Endodermal cell (in vitro differentiated cells): Measurements from ENCODE around the gene FSD1. TPM values are rescaled to one million over a fixed set of nuclear protein-coding genes. Genes with fewer than 3 reads are reported as not detected.

ENCODE experiments used
- DNase-seq: peaks from one replicate; pipeline ENCODE4 v3.0.0-alpha.2; 2017
- H3K27ac ChIP-seq: 2 replicates; pipeline ENCODE4 v1.5.1; 2013; ENCODE audit warnings: mild to moderate bottlenecking, low read depth, low read length, moderate library complexity
- H3K27me3 ChIP-seq: 2 replicates; pipeline ENCODE4 v1.6.1; 2013; ENCODE audit warnings: mild to moderate bottlenecking, low read length, moderate library complexity; ENCODE audit not compliant: insufficient read depth, control insufficient read depth, poor library complexity, severe bottlenecking
- H3K36me3 ChIP-seq: 2 replicates; pipeline ENCODE4 v1.7.0; 2013; ENCODE audit warnings: mild to moderate bottlenecking, low read length, moderate library complexity; ENCODE audit not compliant: control insufficient read depth, insufficient read depth
- H3K4me1 ChIP-seq: one replicate; pipeline ENCODE4 v1.7.0; 2013; ENCODE audit warnings: low read length; ENCODE audit not compliant: control insufficient read depth, insufficient read depth
- H3K4me3 ChIP-seq: 2 replicates; pipeline ENCODE4 v1.5.1; 2013; ENCODE audit warnings: mild to moderate bottlenecking, low read length, moderate library complexity
- H3K9ac ChIP-seq: 2 replicates; pipeline ENCODE4 v1.6.1; 2013; ENCODE audit warnings: mild to moderate bottlenecking, low read length, moderate library complexity; ENCODE audit not compliant: poor library complexity, severe bottlenecking; ENCODE audit errors: extremely low read depth
- H3K9me3 ChIP-seq: 2 replicates; pipeline ENCODE4 v1.6.1; 2013; ENCODE audit warnings: mild to moderate bottlenecking, low read length, moderate library complexity; ENCODE audit not compliant: control insufficient read depth
- H3K27ac Mint-ChIP-seq: 2 replicates; pipeline ENCODE4 v1.8.0; 2020; ENCODE audit warnings: mixed read lengths
- H3K27me3 Mint-ChIP-seq: 2 replicates; pipeline ENCODE4 v1.8.0; 2021; ENCODE audit warnings: mild to moderate bottlenecking, mixed read lengths; ENCODE audit not compliant: insufficient read depth
- H3K36me3 Mint-ChIP-seq: 2 replicates; pipeline ENCODE4 v1.8.0; 2020; ENCODE audit warnings: low read depth, mixed read lengths
- H3K4me1 Mint-ChIP-seq: 2 replicates; pipeline ENCODE4 v1.8.0; 2020; ENCODE audit warnings: mixed read lengths
- H3K4me3 Mint-ChIP-seq: 2 replicates; pipeline ENCODE4 v1.8.0; 2020; ENCODE audit warnings: mild to moderate bottlenecking, moderate library complexity, mixed read lengths
- H3K9me3 Mint-ChIP-seq: 2 replicates; pipeline ENCODE4 v1.8.0; 2020; ENCODE audit warnings: mild to moderate bottlenecking, mixed read lengths
- WGBS, 2 experiments: methylation state at CpG; one replicate each; pipeline versions ENCODE4 v1.1.5 to v1.1.7; 2013; ENCODE audit warnings: missing lambda C conversion rate in 2 of 2, mixed read lengths in 1 of 2; ENCODE audit not compliant: insufficient coverage in 1 of 2, insufficient read length in 1 of 2; 5-methylcytosine and 5-hydroxymethylcytosine counted together
- total RNA-seq, 2 donors: library from RNA; stranded (reverse); fragmentation: NEBNext Ultra II Directional in 1 of 2; extraction: Animal tissue kit (Norgen Biotek cat#: 25700) in 1 of 2; gene quantifications; 2 replicates in 1 of 2; 3 replicates in 1 of 2; pipeline ENCODE4 v1.2.1, GENCODE V29; 2021
- TF ChIP-seq, protein P1 (sequence below): fragments of 200-600 bp; sonication (generic); conservative IDR thresholded peaks from 2 replicates; pipeline ENCODE4 v1.5.0; 2021; ENCODE audit warnings: antibody characterized with exemption, mild to moderate bottlenecking

FSD1 gene
- total RNA-seq, 2 donors from 2014 or later = 33.3 to 37.9 TPM

DNA sequence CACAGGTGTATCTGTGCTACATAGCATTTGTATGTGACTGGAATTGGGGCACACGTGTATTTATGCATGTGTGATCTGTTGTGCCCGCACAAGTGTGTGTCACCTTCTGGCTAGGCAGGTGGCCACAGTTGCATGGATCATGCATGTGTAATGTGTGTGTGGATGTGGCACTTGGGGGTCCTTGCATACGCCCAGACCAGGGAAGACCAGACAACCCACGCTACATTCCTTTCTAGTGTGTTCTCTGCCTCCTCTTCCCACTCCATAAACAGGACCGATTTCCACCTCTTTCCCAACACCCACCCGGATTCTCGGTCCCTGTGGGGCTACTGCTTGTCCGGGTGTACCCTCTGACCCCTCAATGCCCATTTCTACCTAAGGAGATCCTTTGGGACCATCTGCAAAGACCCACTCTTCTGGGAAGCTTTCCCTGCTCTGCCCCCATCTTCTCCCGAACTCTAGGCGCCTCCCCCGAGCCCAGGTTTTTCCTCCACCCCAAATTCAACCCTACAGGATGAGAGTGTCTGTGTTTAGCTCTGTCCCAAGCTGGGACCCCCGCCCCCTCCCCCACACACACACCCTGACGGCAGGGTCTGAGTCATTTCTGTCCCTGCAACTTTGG, 21.9 kb downstream of the FSD1 start:
- H3K4me1 Mint-ChIP-seq = peaks cover 5% of the 10 kb centered on the region
- Histone ChIP-seq H3K27ac (no peak overlapping the region), H3K36me3 (no peaks in the 10 kb centered on the region), H3K9ac (no peak overlapping the region), H3K4me3 (no peak overlapping the region), H3K4me1 (no peaks in the 10 kb centered on the region), H3K9me3 (no peaks in the 10 kb centered on the region), H3K27me3 (peaks cover 17% of the 10 kb centered on the region)
- no peak for DNase-seq
- H3K27me3 Mint-ChIP-seq = peaks cover 7% of the 10 kb centered on the region
- peaks cover 5% of the 10 kb centered on the region for H3K9me3 Mint-ChIP-seq
- H3K36me3 Mint-ChIP-seq = peaks cover 10% of the 10 kb centered on the region
- TF ChIP-seq, protein P1, sequence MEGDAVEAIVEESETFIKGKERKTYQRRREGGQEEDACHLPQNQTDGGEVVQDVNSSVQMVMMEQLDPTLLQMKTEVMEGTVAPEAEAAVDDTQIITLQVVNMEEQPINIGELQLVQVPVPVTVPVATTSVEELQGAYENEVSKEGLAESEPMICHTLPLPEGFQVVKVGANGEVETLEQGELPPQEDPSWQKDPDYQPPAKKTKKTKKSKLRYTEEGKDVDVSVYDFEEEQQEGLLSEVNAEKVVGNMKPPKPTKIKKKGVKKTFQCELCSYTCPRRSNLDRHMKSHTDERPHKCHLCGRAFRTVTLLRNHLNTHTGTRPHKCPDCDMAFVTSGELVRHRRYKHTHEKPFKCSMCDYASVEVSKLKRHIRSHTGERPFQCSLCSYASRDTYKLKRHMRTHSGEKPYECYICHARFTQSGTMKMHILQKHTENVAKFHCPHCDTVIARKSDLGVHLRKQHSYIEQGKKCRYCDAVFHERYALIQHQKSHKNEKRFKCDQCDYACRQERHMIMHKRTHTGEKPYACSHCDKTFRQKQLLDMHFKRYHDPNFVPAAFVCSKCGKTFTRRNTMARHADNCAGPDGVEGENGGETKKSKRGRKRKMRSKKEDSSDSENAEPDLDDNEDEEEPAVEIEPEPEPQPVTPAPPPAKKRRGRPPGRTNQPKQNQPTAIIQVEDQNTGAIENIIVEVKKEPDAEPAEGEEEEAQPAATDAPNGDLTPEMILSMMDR = no peak
- WGBS, 2 experiments = 62 to 72% methylated on average over 8 to 13 of the region's 13 CpGs
- peak overlapping the region; percentile 67 for H3K4me3 Mint-ChIP-seq
- peak overlapping the region; percentile 19 for H3K27ac Mint-ChIP-seq

DNA sequence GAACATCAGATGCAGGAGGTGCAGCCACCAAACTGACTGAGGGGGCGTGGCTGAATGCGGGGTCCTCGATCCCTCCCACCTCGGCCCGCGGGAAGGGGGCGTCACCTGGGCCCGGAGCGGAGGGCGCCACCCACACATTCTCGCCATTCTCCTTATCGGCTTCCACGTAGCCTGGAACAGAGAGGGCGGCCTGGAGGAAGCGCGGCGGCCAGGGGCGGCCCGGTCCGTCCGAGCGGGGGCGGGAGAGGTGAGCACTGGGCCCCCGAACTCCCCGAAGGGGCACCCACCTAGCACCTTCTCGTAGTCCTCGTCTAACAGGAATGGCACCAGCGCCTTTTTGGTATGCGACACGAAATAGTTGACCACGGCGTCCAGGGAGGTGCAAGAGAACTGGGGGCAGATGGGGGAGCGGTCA, 22.4 kb downstream of the FSD1 start:
- DNase-seq = peak; percentile 90
- H3K4me1 ChIP-seq = no peaks in the 10 kb centered on the region
- H3K27me3 ChIP-seq = peaks cover 17% of the 10 kb centered on the region
- peaks cover 11% of the 10 kb centered on the region for H3K36me3 Mint-ChIP-seq
- H3K9ac ChIP-seq = no peak overlapping the region
- no peak overlapping the region for H3K27ac ChIP-seq
- H3K27me3 Mint-ChIP-seq = peaks cover 7% of the 10 kb centered on the region
- peaks cover 2% of the 10 kb centered on the region for H3K9me3 Mint-ChIP-seq
- 8 to 12% methylated on average over 20 to 33 of the region's 33 CpGs for WGBS, 2 experiments
- H3K4me1 Mint-ChIP-seq = peaks cover 5% of the 10 kb centered on the region
- peak overlapping the region; percentile 67 for H3K4me3 Mint-ChIP-seq
- H3K4me3 ChIP-seq = no peak overlapping the region
- no peak overlapping the region for H3K27ac Mint-ChIP-seq
- TF ChIP-seq, protein P1 = no peak
- no peaks in the 10 kb centered on the region for H3K9me3 ChIP-seq
- no peaks in the 10 kb centered on the region for H3K36me3 ChIP-seq

DNA sequence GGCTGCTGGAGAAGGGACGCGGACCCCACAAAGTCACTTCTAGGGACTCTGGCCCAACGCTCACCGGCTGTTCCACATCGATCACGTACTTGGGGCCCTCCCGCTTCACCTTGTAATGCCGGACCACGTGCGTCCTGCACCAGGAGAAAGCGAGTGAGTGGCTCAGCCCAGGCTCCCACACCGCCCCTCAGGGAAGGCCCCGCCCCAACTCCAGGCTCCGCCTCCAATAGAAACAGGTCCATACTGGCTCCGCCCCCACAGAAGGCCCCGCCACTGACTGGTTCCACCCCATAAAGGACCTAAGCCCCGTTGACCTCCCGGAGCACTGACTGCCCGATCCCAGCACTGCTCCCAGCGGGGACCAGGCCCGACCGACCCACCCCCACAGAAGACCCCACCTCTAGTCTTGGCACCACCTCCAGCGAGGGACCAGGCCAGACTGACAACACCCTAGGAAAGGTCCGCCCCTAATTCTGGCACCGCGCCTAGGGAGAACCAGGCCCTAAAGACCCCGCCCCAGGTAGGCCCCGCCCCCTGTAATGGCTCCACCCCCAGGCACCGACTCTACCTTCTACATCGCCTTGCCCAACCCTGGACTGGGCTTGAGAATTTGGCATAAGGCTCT, 23.0 kb downstream of the FSD1 start:
- Mint-ChIP-seq H3K4me3 (peak overlapping the region; percentile 67), H3K4me1 (peaks cover 5% of the 10 kb centered on the region), H3K9me3 (peaks cover 2% of the 10 kb centered on the region), H3K27me3 (peaks cover 7% of the 10 kb centered on the region), H3K36me3 (peaks cover 12% of the 10 kb centered on the region), H3K27ac (peak overlapping the region; percentile 86)
- Histone ChIP-seq H3K9ac (no peak overlapping the region), H3K27me3 (peaks cover 17% of the 10 kb centered on the region), H3K4me1 (no peaks in the 10 kb centered on the region), H3K27ac (no peak overlapping the region), H3K9me3 (no peaks in the 10 kb centered on the region), H3K36me3 (no peaks in the 10 kb centered on the region), H3K4me3 (peak overlapping the region; percentile 60)
- TF ChIP-seq, protein P1 = no peak
- peak; percentile 97 for DNase-seq
- WGBS, 2 experiments = 15 to 19% methylated on average over 12 to 30 of the region's 30 CpGs
